Cardiac muscle cell (in vitro differentiated cells and primary cell): ENCODE data around the gene KCNA4. TPM values are rescaled to one million over a fixed set of nuclear protein-coding genes. Genes with fewer than 3 reads are reported as not detected.
"Not testable (repeated sequence)": the region's sequence is repeated elsewhere in the genome, so short reads cannot be mapped to it uniquely, and the experiment has no call there.

Source experiments
- DNase-seq, 2 donors: peaks; one replicate each; pipeline versions ENCODE4 v3.0.0 to v3.0.0-alpha.2; 2010 to 2017; ENCODE audit warnings: low read depth in 1 of 2, low spot score in 1 of 2
- H3K27ac ChIP-seq: fragments of 200-600 bp; sonication (generic); 2 replicates; pipeline ENCODE4 v1.5.1; 2016
- H3K27me3 ChIP-seq: fragments of 200-600 bp; sonication (generic); 2 replicates; pipeline ENCODE4 v1.6.0; 2016; ENCODE audit warnings: control low read depth
- H3K36me3 ChIP-seq: fragments of 200-600 bp; sonication (generic); 2 replicates; pipeline ENCODE4 v1.5.1; 2016; ENCODE audit warnings: control low read depth
- H3K4me1 ChIP-seq: fragments of 200-600 bp; sonication (generic); 2 replicates; pipeline ENCODE4 v1.8.1; 2017; ENCODE audit warnings: low read depth, mild to moderate bottlenecking, mixed run types
- H3K4me3 ChIP-seq: fragments of 200-600 bp; sonication (generic); 2 replicates; pipeline ENCODE4 v1.5.1; 2016; ENCODE audit warnings: mild to moderate bottlenecking
- H3K9me3 ChIP-seq: fragments of 200-600 bp; sonication (generic); 2 replicates; pipeline ENCODE4 v1.5.1; 2017; ENCODE audit warnings: low read depth, mild to moderate bottlenecking, control low read depth
- polyA plus RNA-seq: library from polyadenylated mRNA; unstranded; fragments of >200 nt; fragmentation: Nextera tagmentation; extraction: Ambion mirVana; gene quantifications from 2 replicates; pipeline ENCODE4 v1.2.1, GENCODE V29; 2016
- total RNA-seq: library from RNA; depleted of rRNA; stranded (reverse); fragments of >200 nt; gene quantifications from 2 replicates; pipeline ENCODE4 v1.2.3, GENCODE V29; 2016
- TF ChIP-seq, protein P1 (sequence below): IDR thresholded peaks from 2 replicates; pipeline ENCODE4 v1.5.1; 2012; ENCODE audit warnings: low read depth, mild to moderate bottlenecking, low read length

KCNA4 gene
- total and polyA plus RNA-seq, 2 experiments from 2014 or later = 1.5 to 7.1 TPM

DNA sequence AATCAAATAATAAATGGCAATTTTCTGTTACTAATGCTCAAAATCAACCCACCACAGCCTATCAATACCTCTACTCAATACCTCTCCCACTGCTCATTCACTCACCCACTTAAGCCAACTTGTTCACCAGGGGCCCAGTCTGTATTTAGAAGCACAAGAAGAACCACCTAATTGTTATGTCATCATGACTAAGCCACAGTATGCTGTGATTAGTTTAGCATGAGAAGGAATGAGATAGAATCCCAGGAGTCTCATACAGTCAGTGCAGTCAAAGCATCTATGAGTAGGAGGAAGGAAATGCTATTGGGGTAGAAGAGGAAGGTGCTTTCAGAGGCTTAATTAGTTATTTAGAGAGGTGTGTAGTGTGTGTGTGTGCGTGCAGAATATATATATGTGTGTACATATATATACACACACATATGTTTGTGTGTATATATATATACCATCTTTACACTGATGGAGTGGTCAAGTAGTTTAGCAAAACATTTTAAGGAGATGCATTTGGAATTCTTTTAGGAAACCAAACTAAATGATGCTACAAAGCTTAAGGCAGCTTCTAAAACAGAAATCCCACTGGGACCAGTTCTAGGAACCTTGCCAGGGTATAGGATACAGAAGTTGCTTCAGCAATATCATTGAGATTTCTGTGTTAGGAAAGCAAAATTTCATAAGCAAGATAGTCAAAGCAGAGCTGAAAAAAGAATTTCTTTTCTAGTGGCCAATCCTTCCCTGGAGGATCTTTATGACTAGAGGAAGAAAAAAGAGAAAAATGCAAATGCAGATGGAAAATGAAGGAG is 27.5 kb downstream of the KCNA4 start:
- Histone ChIP-seq H3K27me3 (no peaks in the 10 kb centered on the region), H3K4me3 (no peak overlapping the region), H3K36me3 (no peaks in the 10 kb centered on the region), H3K27ac (no peak overlapping the region), H3K9me3 (no peaks in the 10 kb centered on the region), H3K4me1 (peaks cover 15% of the 10 kb centered on the region)
- DNase-seq = peak in 1 of 2 donors; percentile 45
- TF ChIP-seq, protein P1, sequence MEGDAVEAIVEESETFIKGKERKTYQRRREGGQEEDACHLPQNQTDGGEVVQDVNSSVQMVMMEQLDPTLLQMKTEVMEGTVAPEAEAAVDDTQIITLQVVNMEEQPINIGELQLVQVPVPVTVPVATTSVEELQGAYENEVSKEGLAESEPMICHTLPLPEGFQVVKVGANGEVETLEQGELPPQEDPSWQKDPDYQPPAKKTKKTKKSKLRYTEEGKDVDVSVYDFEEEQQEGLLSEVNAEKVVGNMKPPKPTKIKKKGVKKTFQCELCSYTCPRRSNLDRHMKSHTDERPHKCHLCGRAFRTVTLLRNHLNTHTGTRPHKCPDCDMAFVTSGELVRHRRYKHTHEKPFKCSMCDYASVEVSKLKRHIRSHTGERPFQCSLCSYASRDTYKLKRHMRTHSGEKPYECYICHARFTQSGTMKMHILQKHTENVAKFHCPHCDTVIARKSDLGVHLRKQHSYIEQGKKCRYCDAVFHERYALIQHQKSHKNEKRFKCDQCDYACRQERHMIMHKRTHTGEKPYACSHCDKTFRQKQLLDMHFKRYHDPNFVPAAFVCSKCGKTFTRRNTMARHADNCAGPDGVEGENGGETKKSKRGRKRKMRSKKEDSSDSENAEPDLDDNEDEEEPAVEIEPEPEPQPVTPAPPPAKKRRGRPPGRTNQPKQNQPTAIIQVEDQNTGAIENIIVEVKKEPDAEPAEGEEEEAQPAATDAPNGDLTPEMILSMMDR = no peak

DNA sequence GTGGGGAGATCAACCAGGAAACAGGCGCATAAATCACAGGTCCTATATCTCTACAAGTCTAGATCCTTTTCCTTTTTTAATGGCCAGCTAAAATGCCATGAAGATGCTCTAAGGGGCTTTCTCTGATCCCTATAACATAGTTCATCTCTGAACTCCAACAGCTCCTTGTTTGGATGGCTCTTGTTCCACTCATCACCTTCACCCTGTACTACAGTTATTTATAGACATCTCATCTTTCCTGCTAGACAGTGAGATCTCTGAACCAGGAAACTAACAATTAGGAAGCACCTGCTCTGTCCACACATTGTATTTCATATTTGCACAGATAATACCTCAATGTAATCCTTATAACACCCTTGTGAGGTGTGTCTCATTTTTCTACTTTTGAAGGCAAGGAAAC is 31.6 kb downstream of the KCNA4 start:
- DNase-seq = peak in 1 of 2 donors; percentile 51
- H3K9me3 ChIP-seq = no peaks in the 10 kb centered on the region
- H3K36me3 ChIP-seq = no peaks in the 10 kb centered on the region
- H3K27me3 ChIP-seq = no peaks in the 10 kb centered on the region
- H3K27ac ChIP-seq = no peak overlapping the region
- no peak overlapping the region for H3K4me3 ChIP-seq
- TF ChIP-seq, protein P1 = no peak
- peaks cover 30% of the 10 kb centered on the region for H3K4me1 ChIP-seq

- no peak for DNase-seq
- H3K27ac ChIP-seq = no peak overlapping the region
- H3K4me3 ChIP-seq = no peak overlapping the region
- H3K4me1 ChIP-seq = peaks cover 30% of the 10 kb centered on the region
- no peaks in the 10 kb centered on the region for H3K27me3 ChIP-seq
- H3K9me3 ChIP-seq = no peaks in the 10 kb centered on the region
- H3K36me3 ChIP-seq = no peaks in the 10 kb centered on the region
- TF ChIP-seq, protein P1 = no peak
These were observed 32.3 kb downstream of the KCNA4 start for GRCh38 chr11:29984544-29984943.

DNA sequence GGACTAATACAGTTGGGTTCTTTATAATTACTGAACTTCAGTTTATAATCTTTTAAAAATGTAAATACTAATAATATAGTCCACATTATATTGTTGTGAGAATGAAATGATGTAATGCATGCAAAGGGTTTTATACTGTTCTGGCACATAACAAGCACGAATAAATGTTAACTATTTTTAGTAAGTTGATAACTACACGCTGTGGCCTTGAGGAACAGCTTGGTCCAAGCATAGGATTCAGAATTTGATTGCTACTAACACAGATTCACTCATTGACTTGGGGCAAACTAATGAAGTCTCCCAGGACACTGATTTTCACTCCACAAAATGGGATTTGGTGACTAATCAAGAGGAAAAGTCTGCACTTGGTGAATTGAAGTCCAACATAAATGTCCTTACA is 38.3 kb downstream of the KCNA4 start:
- peaks cover 13% of the 10 kb centered on the region for H3K4me1 ChIP-seq
- no peaks in the 10 kb centered on the region for H3K36me3 ChIP-seq
- H3K27ac ChIP-seq = no peak overlapping the region
- DNase-seq = no peak
- H3K9me3 ChIP-seq = no peaks in the 10 kb centered on the region
- TF ChIP-seq, protein P1 = no peak
- H3K27me3 ChIP-seq = no peaks in the 10 kb centered on the region
- no peak overlapping the region for H3K4me3 ChIP-seq

DNA sequence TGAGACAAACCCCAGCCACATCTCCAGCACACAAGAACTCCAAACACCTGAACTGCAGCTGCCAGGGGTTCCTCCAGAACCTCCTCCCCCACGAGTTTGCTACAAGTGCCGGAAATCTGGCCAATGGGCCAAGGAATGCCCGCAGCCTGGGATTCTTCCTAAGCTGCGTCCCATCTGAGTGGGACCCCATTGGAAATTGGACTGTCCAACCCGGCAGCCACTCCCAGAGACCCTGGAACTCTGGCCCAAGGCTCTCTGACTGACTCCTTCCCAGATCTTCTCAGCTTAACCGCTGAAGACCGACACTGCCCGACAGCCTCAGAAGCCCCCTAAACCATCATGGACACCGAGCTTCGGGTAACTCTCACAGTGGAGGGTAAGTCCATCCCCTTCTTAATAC is 41.2 kb downstream of the KCNA4 start:
- H3K4me3 ChIP-seq, DNase-seq, H3K27ac ChIP-seq, H3K36me3 ChIP-seq, H3K9me3 ChIP-seq, H3K4me1 ChIP-seq, H3K27me3 ChIP-seq: not testable (repeated sequence)

DNA sequence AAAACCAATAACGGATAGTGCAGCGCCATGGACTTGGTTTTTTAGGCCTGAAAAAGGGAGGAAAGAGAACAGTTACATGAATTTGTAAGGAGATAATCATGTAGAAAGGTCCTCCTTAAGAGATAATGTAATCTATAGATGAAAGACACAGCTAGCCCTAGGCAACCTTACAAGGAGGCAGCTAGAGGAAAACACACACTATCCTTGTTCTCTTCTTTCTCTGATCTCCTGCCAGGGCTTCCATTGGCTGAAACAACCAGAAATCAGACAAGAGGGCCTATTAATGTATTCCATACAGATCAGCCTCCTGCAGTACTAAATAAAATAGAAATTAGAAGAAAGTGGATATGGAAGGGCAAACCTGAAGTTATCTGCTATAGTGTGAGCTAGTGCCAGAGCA is 53.0 kb downstream of the KCNA4 start:
- Histone ChIP-seq H3K4me1 (peaks cover 11% of the 10 kb centered on the region), H3K9me3 (no peaks in the 10 kb centered on the region)
- TF ChIP-seq, protein P1 = no peak

More for the DNA sequence above, 53.0 kb downstream of the KCNA4 start:
- Histone ChIP-seq H3K36me3 (no peaks in the 10 kb centered on the region), H3K27me3 (no peaks in the 10 kb centered on the region), H3K27ac (no peak overlapping the region), H3K4me3 (no peak overlapping the region)
- no peak for DNase-seq
